ENCODE measurements around the gene TMTC3. TPM values are rescaled to one million over a fixed set of nuclear protein-coding genes. Genes with fewer than 3 reads are reported as not detected.
"Not testable (repeated sequence)": the region's sequence is repeated elsewhere in the genome, so short reads cannot be mapped to it uniquely, and the experiment has no call there.

The TMTC3 gene
- polyA plus RNA-seq, 4 donors, result 22.2 to 31.5 (median 26.5) TPM

GRCh38 chr12:88163371-88163770, 21.3 kb downstream of the TMTC3 start:
- DNase-seq (ENCODE audit: low read depth in 4 of 4, low spot score in 3 of 4), result no peak

DNA sequence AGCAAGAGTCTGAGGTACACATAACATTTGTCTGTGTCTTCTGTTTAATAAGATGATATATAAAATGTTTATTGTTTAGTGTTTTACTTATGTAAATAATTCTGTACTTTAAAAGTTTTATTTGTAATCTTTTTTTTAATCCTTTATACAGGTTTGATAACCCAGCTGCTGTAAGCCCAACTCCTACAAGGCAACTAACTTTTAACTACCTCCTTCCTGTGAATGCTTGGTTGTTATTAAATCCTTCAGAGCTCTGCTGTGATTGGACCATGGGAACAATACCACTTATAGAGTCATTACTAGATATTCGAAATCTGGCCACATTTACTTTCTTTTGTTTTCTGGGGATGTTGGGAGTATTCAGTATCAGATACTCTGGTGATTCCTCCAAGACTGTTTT, 24.1 kb downstream of the TMTC3 start:
- no peak for DNase-seq (ENCODE audit: low read depth in 4 of 4, low spot score in 3 of 4)

DNA sequence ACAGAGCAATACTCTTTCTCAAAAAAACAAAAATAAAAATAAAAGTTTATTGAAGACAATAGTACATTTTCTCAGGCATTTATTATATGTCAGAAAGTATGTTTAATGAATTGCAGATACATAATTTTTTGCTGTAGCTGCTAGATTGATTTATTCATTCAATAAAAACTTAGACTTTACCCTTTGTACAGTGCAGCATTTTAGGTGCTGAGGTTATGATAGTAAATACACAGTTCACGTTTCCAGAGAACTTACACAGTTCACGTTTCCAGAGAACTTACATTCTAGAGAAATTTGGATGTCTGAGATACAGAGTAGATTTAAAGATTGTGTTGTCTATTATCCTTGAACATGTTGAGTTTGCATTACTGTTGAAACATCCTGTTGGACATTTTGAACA, 25.3 kb downstream of the TMTC3 start:
- no peak for DNase-seq (ENCODE audit: low read depth in 4 of 4, low spot score in 3 of 4)

DNA sequence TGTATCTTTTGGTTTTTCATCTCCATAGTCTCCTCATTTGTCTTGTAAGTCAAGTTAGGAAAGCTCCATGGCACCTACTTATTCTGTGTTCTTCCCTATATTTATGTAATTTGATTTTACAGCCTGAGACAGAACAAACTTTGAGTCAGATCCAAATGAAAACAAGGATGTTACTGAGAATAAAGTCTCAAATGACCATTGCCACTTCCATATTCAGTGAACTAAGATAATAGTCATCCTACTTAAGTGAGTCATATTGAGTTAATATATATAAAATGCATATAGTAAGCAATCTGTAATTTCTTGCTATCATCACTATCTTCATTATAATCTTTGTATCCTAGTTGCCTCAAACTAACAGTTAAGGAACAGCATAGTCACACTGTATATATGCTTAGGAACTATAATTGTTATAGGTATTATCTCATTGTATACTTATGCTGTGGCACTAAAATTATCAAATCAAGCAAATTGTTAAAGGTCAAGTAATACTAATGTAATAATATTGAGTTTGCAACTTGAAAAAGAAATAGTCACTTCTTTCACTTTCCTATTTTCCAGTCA, 30.8 kb downstream of the TMTC3 start:
- DNase-seq (ENCODE audit: low read depth in 4 of 4, low spot score in 3 of 4), result no peak

DNA sequence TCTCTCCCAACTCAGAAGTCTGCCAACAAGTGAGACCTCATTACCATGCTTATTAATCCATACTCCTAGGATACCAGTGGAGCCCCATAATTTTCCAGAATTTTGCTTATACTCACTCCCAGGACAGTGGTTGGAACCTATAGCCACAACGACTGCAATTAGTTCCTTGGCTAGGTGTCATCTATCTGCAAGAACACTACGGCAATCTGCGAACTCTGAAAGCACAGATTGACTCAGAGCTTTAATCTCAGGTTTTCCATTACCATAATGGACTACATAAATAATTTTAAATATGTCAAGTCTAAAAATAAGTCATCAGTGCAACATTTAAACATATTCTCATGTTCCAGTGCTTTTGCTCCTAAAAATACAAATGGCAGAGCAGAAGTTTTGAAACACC, 33.4 kb downstream of the TMTC3 start:
- no peak for DNase-seq (ENCODE audit: low read depth in 4 of 4, low spot score in 3 of 4)

DNA sequence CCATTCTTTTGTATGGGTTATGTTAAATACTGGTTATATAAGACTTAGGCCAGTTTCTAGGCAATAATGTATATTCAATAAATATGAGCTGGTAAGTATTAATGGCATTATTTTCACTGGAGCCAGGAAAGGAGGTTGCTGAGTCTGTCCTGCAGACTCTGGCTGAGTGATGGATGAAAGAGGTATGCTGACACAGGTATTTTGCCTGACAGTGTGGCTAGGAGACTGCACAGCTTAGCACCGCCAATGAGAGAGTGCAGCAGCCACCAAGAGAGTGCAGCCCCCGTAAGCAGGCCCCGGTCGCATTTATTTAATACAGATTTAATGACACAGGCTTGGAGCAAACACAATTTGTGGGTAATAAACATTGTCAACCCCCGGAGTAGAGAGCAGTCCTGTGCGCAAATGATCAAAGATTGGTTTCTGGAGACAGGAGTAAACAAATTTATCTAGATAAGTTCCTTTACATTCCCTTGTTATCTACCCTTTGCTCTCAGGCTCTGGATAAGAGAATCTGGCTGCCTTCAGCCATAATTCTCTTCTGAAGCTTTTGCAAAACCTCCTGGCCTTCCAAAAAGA, 37.4 kb downstream of the TMTC3 start:
- DNase-seq (ENCODE audit: low read depth in 4 of 4, low spot score in 3 of 4), result no peak

GRCh38 chr12:88181881-88182280, 39.8 kb downstream of the TMTC3 start:
- DNase-seq (ENCODE audit: low read depth in 4 of 4, low spot score in 3 of 4), result no peak

GRCh38 chr12:88182416-88182815, 40.3 kb downstream of the TMTC3 start:
- DNase-seq (ENCODE audit: low read depth in 4 of 4, low spot score in 3 of 4), result no peak

DNA sequence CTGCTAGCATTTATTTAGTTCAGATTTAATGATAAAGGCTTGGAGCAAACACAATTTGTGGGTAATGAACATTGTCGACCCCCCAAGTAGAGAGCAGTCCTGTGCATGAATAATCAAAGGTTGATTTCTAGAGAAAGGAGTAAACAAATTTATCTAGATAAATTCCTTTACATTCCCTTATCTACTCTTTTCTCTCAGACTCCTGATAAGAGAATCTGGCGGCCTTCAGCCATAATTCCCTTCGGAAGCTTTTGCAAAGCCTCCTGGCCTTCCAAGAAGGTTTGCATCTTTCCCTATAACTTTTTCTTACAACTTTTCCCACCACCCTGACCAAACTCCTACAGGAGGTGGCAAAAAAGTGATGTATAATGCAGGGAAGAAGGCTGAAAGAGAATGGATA, 42.1 kb downstream of the TMTC3 start:
- DNase-seq (ENCODE audit: low read depth in 4 of 4, low spot score in 3 of 4), result no peak

DNA sequence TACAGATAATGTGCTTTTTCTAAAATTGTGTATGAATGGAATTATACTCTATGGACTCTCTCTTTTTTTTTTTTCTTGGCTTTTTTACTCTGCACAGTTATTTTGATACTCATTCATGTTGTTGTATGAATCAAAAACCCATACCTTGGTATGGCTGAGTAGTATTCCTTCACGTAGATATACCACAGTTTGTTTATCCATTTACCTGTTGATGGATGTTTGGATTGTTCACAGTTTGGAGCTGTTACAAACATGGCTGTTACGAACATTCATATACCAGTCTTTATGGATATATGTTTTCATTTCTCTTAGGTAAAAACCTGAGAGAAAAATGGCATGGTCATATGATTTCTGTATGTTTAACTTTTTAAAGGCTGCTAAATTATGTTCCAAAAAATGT, 43.2 kb downstream of the TMTC3 start:
- no peak for DNase-seq (ENCODE audit: low read depth in 4 of 4, low spot score in 3 of 4)

DNA sequence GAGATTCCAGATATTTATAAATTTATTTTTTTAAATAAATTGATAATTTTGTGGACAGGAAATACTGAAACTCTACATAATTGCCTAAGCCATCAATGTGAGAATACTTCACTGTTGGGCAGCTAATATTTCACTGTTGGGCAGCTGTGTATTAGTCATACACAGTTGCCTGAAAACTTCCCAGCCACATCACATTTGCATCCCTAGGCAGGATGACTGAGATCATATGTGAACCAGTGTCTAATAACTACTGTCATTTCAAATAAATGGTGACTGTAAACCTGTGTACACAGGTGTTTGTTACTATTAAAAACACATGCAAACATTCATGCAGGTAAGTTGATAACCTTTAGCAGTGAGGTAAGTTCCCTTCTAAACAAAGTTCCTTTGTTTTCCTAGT, 43.9 kb downstream of the TMTC3 start:
- DNase-seq (ENCODE audit: low read depth in 4 of 4, low spot score in 3 of 4), result no peak

DNA sequence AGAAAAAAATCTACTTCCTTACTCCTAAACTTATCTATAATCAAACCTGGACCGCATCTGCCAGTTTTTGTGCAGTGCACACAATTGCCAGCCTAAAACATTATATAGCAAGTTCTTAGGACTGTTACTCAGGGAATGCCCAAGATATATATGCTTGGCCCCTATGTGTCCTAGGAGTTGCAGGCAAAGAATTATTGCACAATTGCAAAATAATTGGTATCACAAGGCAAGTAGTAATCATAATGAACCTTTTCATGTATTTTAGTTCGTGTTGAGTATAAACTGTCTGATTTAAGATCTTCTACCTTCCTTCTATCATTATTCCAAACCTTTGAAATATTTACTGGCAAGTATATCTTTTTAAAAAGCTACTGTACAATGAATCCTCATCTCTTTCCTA, 45.5 kb downstream of the TMTC3 start:
- no peak for DNase-seq (ENCODE audit: low read depth in 4 of 4, low spot score in 3 of 4)

DNA sequence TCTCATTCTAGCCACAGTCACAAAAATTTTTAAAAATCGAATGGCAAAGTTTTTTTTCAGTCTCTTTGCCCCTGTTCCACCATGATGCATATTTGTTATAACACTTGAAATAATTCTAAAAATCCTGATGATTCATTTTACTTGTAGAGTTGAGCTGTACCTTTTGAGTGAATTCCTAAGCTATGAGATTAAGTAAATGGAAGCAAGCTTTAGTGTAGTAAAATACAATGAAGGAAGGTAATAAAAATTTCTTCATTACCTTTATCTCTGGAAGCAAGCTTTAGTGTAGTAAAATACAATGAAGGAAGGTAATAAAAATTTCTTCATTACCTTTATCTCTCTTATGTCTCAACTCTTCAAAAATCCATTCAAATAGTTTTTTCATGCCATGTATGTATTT, 46.1 kb downstream of the TMTC3 start:
- DNase-seq (ENCODE audit: low read depth in 4 of 4, low spot score in 3 of 4), result no peak

DNA sequence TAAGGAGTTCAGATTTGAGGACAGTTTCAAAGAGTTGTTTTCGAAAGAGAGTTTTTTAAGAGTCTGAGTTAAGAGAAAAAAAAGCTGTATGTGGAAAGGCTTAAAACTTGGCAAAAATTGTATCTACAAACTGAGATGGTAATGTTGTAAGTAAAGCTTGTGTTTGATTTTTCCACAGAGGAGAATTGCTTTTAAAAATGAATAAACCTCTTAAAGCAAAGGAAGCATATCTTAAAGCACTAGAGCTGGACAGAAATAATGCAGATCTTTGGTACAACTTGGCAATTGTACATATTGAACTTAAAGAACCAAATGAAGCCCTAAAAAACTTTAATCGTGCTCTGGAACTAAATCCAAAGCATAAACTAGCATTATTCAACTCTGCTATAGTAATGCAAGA, 50.3 kb downstream of the TMTC3 start:
- DNase-seq (ENCODE audit: low read depth in 4 of 4, low spot score in 3 of 4), result no peak

DNA sequence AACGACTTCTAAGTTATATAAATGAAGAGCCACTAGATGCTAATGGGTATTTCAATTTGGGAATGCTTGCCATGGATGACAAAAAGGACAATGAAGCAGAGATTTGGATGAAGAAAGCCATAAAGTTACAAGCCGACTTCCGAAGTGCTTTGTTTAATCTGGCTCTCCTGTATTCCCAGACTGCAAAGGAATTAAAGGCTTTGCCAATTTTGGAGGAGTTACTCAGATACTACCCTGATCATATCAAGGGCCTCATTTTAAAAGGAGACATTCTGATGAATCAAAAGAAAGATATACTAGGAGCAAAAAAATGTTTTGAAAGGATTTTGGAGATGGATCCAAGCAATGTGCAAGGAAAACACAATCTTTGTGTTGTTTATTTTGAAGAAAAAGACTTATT, 52.8 kb downstream of the TMTC3 start:
- no peak for DNase-seq (ENCODE audit: low read depth in 4 of 4, low spot score in 3 of 4)

GRCh38 chr12:88200029-88200428, 57.9 kb downstream of the TMTC3 start:
- no peak for DNase-seq (ENCODE audit: low read depth in 4 of 4, low spot score in 3 of 4)

DNA sequence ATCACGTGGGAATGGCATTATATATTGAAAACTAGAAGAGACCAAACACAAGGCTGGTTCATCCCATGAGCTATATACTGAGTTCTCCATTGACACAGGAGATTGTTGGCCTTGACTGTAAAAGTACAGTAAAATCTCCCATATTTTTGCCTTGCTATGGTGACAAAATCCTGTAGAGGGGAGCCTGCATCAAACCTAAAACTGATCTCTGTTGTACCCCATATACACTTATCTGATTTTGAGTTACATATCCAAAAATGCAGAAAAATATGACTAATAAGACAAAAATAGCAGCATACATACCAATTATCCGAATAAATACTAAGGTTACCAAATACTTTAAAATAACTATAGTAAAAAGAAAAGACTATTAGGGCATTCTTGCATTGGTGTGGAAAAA, 60.4 kb downstream of the TMTC3 start:
- DNase-seq (ENCODE audit: low read depth in 4 of 4, low spot score in 3 of 4), result no peak

GRCh38 chr12:88206601-88207000, 64.5 kb downstream of the TMTC3 start:
- no peak for DNase-seq (ENCODE audit: low read depth in 4 of 4, low spot score in 3 of 4)

DNA sequence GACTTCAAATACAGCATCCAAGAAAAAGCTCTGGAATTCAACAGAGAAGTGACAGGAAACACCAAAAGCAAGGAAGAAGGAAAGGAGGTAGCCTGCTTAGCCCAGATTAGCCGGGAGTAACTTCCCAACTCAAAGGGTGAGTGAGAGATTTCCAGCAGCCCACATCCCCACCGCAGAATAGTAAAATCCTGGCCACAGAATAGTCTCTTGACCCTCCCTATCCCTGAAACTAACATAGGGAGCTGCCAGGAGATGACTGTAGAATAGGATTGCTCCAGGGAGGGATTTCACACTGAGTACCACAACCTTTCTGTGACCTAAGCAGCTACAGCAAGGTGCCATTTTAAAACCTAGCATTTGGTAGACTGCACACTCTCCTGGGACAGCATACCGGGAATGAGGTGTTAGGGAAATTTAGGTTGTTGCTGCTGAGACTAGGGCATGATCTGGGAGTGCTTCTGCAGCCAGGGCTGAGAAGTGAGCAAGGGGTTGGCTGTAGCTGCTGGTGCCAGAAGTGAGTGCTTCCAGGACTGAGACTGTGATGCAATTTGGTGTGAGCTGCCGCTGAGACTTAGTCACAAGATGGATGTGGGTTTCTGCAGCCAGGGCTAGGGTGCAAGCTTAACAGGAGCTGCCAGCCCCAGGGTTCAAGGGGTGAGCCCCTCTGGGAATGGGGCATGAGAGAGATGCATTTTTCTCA, 66.0 kb downstream of the TMTC3 start:
- no peak for DNase-seq (ENCODE audit: low read depth in 4 of 4, low spot score in 3 of 4)

- DNase-seq (ENCODE audit: low read depth in 4 of 4, low spot score in 3 of 4), result no peak
These were observed 66.6 kb downstream of the TMTC3 start for GRCh38 chr12:88208661-88209060.

DNA sequence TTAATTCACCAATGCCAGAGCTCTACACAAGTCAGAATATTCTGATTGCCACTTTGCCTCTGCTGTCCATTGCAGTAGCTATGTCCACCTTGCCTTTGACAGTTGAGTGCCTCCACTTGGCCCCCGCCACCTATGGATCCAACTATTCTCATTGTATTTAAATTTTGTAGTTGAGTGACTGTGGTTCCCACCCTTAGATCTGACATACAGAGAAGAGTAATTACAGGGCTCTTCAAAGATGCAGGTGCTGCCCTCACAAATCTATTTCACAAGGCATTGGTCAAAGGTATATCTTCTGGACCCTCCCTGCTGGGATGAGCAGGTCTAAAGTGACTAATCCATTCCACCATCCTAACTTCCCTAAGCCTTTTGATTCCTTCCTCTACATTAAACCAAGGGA, 68.2 kb downstream of the TMTC3 start:
- DNase-seq (ENCODE audit: low read depth in 4 of 4, low spot score in 3 of 4), result not testable (repeated sequence)

DNA sequence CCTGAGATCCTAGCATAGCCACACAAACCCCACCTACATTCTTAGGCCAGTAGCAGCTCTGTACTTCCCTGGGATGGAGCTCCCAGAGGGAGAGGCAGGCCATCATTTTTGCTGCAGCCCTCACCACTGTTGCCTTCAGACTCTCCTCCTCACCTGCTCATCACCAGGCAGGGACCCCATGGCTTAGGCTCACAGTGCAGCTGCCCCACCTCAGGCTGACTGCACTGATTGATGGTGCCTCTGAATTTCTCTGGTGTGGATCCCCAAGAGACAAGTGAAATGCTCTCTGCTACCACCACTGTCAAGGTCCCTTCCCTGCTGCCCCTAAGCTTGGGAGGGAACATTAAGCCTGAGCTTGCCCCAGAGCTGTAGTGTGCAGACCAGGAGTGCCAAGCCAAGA, 76.2 kb downstream of the TMTC3 start:
- DNase-seq (ENCODE audit: low read depth in 4 of 4, low spot score in 3 of 4), result no peak

- no peak for DNase-seq (ENCODE audit: low read depth in 4 of 4, low spot score in 3 of 4)
These were observed 77.8 kb downstream of the TMTC3 start for GRCh38 chr12:88219861-88220260.

Measured in left renal pelvis (tissue), 4 donors.